ENCODE results near the gene BAIAP2L2.
A peak's percentile ranks its signal among the peaks of the same experiment; 100 is the strongest.

BAIAP2L2 gene

GRCh38 chr22:38072322-38073149 is 37.9 kb downstream of the BAIAP2L2 start:
- Histone ChIP-seq H3K36me3 (ENCODE audit: control insufficient read depth in 1 of 2, insufficient read depth in 2 of 2, low read length in 2 of 2) (peaks cover 52 to 68% of the 10 kb centered on the region in 2 experiments), H3K23ac (ENCODE audit: low read length) (no peak overlapping the region), H3K4me1 (ENCODE audit: control insufficient read depth in 1 of 2, insufficient read depth in 2 of 2, low read length in 2 of 2) (no peaks in the 10 kb centered on the region), H2BK12ac (ENCODE audit: low read length) (no peak overlapping the region), H3K4me2 (ENCODE audit: low read length) (no peak overlapping the region), H3K14ac (ENCODE audit: low read length) (no peak overlapping the region), H3K9me3 (ENCODE audit: insufficient read depth, low read depth, low read length) (no peaks in the 10 kb centered on the region), H4K91ac (ENCODE audit: low read depth, low read length) (no peak overlapping the region), H2AK5ac (ENCODE audit: low read length) (no peak overlapping the region), H4K12ac (ENCODE audit: low read depth, low read length) (no peak overlapping the region), H3K4ac (ENCODE audit: low read depth, low read length) (no peak overlapping the region), H2BK5ac (ENCODE audit: low read depth, low read length, poor library complexity) (no peak overlapping the region), H3K79me2 (ENCODE audit: control insufficient read depth, insufficient read depth, low read length, poor library complexity) (no peaks in the 10 kb centered on the region), H3K4me3 (ENCODE audit: low read depth, low read length) (no peak overlapping the region), H4K8ac (ENCODE audit: low read depth, low read length) (no peak overlapping the region), H3K27me3 (ENCODE audit: insufficient read depth, low read length) (no peaks in the 10 kb centered on the region), H3K27ac (ENCODE audit: low read depth, low read length) (no peak overlapping the region), H3K9ac (ENCODE audit: low read length) (no peak overlapping the region), H3K18ac (ENCODE audit: low read length) (no peak overlapping the region), H3K79me1 (ENCODE audit: low read length) (no peaks in the 10 kb centered on the region), H2BK120ac (ENCODE audit: insufficient read depth, low read length, poor library complexity) (no peak overlapping the region), H2AFZ (ENCODE audit: insufficient read depth, low read length, poor library complexity) (no peak overlapping the region)
- DNase-seq: no peak
- WGBS (ENCODE audit: extremely low coverage, insufficient coverage, insufficient read length): no CpG with 5 or more reads among the region's 25 CpGs

DNA sequence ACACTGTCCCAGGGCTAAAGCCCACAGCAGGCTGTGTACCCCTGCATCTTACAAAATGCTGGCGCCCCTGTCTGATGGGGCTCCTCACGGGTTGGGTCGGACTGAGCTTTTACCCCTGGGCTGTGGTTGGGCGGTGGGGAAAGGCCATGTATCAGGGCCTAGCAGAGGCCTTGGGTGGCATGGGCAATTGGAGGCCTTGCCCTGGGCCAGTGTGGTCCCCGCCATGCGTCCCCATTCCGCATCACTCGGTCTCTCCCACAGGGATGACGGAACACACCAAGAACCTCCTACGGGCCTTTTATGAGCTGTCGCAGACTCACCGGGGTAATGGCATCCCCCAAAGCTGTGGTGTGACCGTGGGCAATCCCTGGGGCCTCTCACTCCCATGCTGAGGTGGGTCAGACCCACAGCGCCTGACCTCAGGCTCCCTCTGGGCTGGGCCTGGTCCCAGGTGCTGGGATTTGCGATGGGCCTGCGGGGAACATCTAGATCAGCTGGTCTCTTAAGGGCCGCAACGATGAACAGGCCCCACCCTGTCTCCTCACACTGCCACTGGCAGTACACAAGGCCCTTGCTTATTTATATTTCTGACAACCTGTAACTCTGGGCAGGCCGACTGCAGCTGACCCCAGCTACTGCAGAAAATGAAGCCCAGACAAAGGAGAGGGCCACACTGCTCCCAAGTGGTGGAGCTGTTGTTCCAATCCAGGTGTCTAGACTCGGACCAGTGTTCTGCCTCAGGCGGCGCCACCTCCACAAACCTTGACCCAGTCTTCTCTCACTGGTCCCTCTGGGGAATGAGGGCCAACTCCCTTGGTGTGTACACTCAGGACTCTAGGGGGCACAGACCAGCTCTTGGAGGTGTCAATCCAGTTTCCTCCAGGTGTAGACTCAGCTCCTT is 38.8 kb downstream of the BAIAP2L2 start:
- Histone ChIP-seq H2AFZ (ENCODE audit: insufficient read depth, low read length, poor library complexity) (no peak overlapping the region), H3K36me3 (ENCODE audit: control insufficient read depth in 1 of 2, insufficient read depth in 2 of 2, low read length in 2 of 2) (peaks cover 57 to 71% of the 10 kb centered on the region in 2 experiments), H3K4me2 (ENCODE audit: low read length) (no peak overlapping the region), H4K91ac (ENCODE audit: low read depth, low read length) (no peak overlapping the region), H3K27me3 (ENCODE audit: insufficient read depth, low read length) (no peaks in the 10 kb centered on the region), H3K27ac (ENCODE audit: low read depth, low read length) (no peak overlapping the region), H3K4ac (ENCODE audit: low read depth, low read length) (no peak overlapping the region), H3K9ac (ENCODE audit: low read length) (no peak overlapping the region), H3K18ac (ENCODE audit: low read length) (no peak overlapping the region), H3K79me2 (ENCODE audit: control insufficient read depth, insufficient read depth, low read length, poor library complexity) (no peaks in the 10 kb centered on the region), H2BK5ac (ENCODE audit: low read depth, low read length, poor library complexity) (no peak overlapping the region), H3K14ac (ENCODE audit: low read length) (no peak overlapping the region), H4K12ac (ENCODE audit: low read depth, low read length) (no peak overlapping the region), H2BK120ac (ENCODE audit: insufficient read depth, low read length, poor library complexity) (no peak overlapping the region), H3K79me1 (ENCODE audit: low read length) (no peaks in the 10 kb centered on the region), H2BK12ac (ENCODE audit: low read length) (no peak overlapping the region), H2AK5ac (ENCODE audit: low read length) (no peak overlapping the region), H3K23ac (ENCODE audit: low read length) (no peak overlapping the region), H4K8ac (ENCODE audit: low read depth, low read length) (no peak overlapping the region), H3K4me3 (ENCODE audit: low read depth, low read length) (no peak overlapping the region), H3K9me3 (ENCODE audit: insufficient read depth, low read depth, low read length) (no peaks in the 10 kb centered on the region), H3K4me1 (ENCODE audit: control insufficient read depth in 1 of 2, insufficient read depth in 2 of 2, low read length in 2 of 2) (no peaks in the 10 kb centered on the region)
- DNase-seq: no peak
- WGBS (ENCODE audit: extremely low coverage, insufficient coverage, insufficient read length): no CpG with 5 or more reads among the region's 22 CpGs

DNA sequence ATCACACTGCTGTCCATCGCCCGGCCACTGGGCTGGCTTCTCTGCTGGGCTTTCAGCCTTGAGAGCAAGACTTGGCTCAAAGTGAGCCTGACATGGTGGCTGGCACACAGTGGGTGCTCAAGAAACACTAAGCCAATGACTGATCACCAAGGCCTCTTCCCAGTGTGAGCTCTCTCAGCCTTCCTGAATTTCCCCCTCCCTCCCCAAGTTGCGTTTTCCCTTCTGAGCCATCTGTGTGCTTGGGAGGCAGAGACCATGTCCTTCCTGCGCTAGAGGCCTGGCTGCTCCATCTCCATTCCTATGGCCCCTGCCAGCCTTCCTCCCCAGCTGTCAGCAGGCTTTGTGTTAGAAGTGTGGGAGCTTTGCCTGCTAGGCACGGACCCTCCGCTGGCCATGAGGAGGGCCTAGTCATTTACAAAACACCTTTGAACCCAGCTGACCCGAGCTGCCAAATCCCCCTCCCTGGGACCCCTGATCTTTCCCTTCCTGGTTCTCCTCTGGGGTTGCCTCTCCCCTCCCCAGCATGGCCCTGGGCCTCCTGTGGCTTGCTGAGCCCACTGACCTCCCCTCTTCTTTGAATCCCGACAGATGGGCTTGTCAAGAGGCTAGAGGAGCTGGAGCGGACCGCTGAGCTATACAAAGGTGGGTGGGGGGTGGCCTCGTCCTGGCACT is 40.1 kb downstream of the BAIAP2L2 start:
- Histone ChIP-seq H3K9me3 (ENCODE audit: insufficient read depth, low read depth, low read length) (no peaks in the 10 kb centered on the region), H4K8ac (ENCODE audit: low read depth, low read length) (no peak overlapping the region), H3K18ac (ENCODE audit: low read length) (no peak overlapping the region), H3K14ac (ENCODE audit: low read length) (no peak overlapping the region), H3K23ac (ENCODE audit: low read length) (no peak overlapping the region), H3K79me1 (ENCODE audit: low read length) (no peaks in the 10 kb centered on the region), H4K12ac (ENCODE audit: low read depth, low read length) (no peak overlapping the region), H3K4me1 (ENCODE audit: control insufficient read depth in 1 of 2, insufficient read depth in 2 of 2, low read length in 2 of 2) (no peaks in the 10 kb centered on the region), H4K91ac (ENCODE audit: low read depth, low read length) (no peak overlapping the region), H2AK5ac (ENCODE audit: low read length) (no peak overlapping the region), H3K4me2 (ENCODE audit: low read length) (no peak overlapping the region), H2BK5ac (ENCODE audit: low read depth, low read length, poor library complexity) (no peak overlapping the region), H3K4me3 (ENCODE audit: low read depth, low read length) (peak overlapping the region; percentile 10), H3K36me3 (ENCODE audit: control insufficient read depth in 1 of 2, insufficient read depth in 2 of 2, low read length in 2 of 2) (peaks cover 70 to 80% of the 10 kb centered on the region in 2 experiments), H3K27ac (ENCODE audit: low read depth, low read length) (no peak overlapping the region), H2BK12ac (ENCODE audit: low read length) (no peak overlapping the region), H2BK120ac (ENCODE audit: insufficient read depth, low read length, poor library complexity) (no peak overlapping the region), H2AFZ (ENCODE audit: insufficient read depth, low read length, poor library complexity) (no peak overlapping the region), H3K4ac (ENCODE audit: low read depth, low read length) (no peak overlapping the region), H3K79me2 (ENCODE audit: control insufficient read depth, insufficient read depth, low read length, poor library complexity) (no peaks in the 10 kb centered on the region), H3K9ac (ENCODE audit: low read length) (peak overlapping the region; percentile 19), H3K27me3 (ENCODE audit: insufficient read depth, low read length) (no peaks in the 10 kb centered on the region)
- no peak for DNase-seq
- no CpG with 5 or more reads among the region's 11 CpGs for WGBS (ENCODE audit: extremely low coverage, insufficient coverage, insufficient read length)
